VCaP (cell line): ENCODE data around the gene NUP62CL.

ENCODE experiments used
- H3K27ac ChIP-seq: fragments of 450-650 bp; 2 replicates; pipeline ENCODE4 v1.5.1; 2017
- CTCF ChIP-seq: fragments of 450-650 bp; conservative IDR thresholded peaks from 2 replicates; pipeline ENCODE4 v1.5.1; 2017; ENCODE audit warnings: mild to moderate bottlenecking, moderate library complexity

NUP62CL gene

GRCh38 chrX:107205770-107206696, at the start of gene NUP62CL, which contains the start of gene DNAAF6:
TSS of gene NUP62CL (minus strand) at chrX:107206433. CDS start at chrX:107175146, 31,287 bp downstream.
TSS of gene DNAAF6 (plus strand) at chrX:107206611. CDS start at chrX:107212876, 6,265 bp downstream.
- no peak within 1 kb of the TSS for H3K27ac ChIP-seq
- TF ChIP-seq CTCF: no peak

GRCh38 chrX:107228486-107228819, 22.2 kb upstream of the NUP62CL start:
- no peak overlapping the region for H3K27ac ChIP-seq
- TF ChIP-seq CTCF: no peak

GRCh38 chrX:107227780-107228485, 21.7 kb upstream of the NUP62CL start:
- no peak overlapping the region for H3K27ac ChIP-seq
- no peak for TF ChIP-seq CTCF

- no peak overlapping the region for H3K27ac ChIP-seq
- no peak for TF ChIP-seq CTCF
Measured at GRCh38 chrX:107226757-107227156, 20.5 kb upstream of the NUP62CL start.

- TF ChIP-seq CTCF: no peak
- no peak overlapping the region for H3K27ac ChIP-seq
Measured at GRCh38 chrX:107213477-107213876, 7.2 kb upstream of the NUP62CL start.

GRCh38 chrX:107207943-107208342, 1.7 kb upstream of the NUP62CL start:
- TF ChIP-seq CTCF: no peak
- H3K27ac ChIP-seq: no peak overlapping the region

GRCh38 chrX:107207089-107207488, 856 bp upstream of the NUP62CL start:
- H3K27ac ChIP-seq: no peak overlapping the region
- TF ChIP-seq CTCF: no peak
